Suppressor macrophage (primary cell): Measurements from ENCODE around the gene LEPR.
A peak's percentile ranks its signal among the peaks of the same experiment; 100 is the strongest.

Source experiments
- DNase-seq, 4 experiments: peaks; one replicate each; pipeline ENCODE4 v3.0.0-alpha.2; 2020 to 2022

The LEPR gene

GRCh38 chr1:65412984-65413375 lies 7.5 kb upstream of the LEPR start:
- DNase-seq, result no peak

GRCh38 chr1:65414538-65414937 lies 5.9 kb upstream of the LEPR start:
- DNase-seq, result no peak

GRCh38 chr1:65416767-65417166 lies 3.7 kb upstream of the LEPR start:
- DNase-seq, result no peak

- DNase-seq, result no peak
Observed at GRCh38 chr1:65417729-65418128, 2.7 kb upstream of the LEPR start.

- DNase-seq, result no peak
Observed at GRCh38 chr1:65418522-65419185, 1.8 kb upstream of the LEPR start.

GRCh38 chr1:65419681-65420589 lies 533 bp upstream of the LEPR start:
- peak; percentile 99 for DNase-seq

- DNase-seq, result peak; percentile 34 to 88 (median 67)
Observed at GRCh38 chr1:65421351-65422025, 1.0 kb downstream of the LEPR start.

- peak in 3 of 4 experiments; percentile 9 to 19 (median 10) for DNase-seq
Observed at GRCh38 chr1:65422241-65423203, 2.1 kb downstream of the LEPR start.

GRCh38 chr1:65423884-65424572 lies 3.6 kb downstream of the LEPR start:
- peak; percentile 52 to 83 (median 70) for DNase-seq

- peak in 3 of 4 experiments; percentile 26 to 51 (median 50) for DNase-seq
Observed at GRCh38 chr1:65424573-65424889, 4.1 kb downstream of the LEPR start.

- DNase-seq, result no peak
Observed at GRCh38 chr1:65425006-65425405, 4.5 kb downstream of the LEPR start.

GRCh38 chr1:65425697-65426096 lies 5.2 kb downstream of the LEPR start:
- DNase-seq, result no peak

GRCh38 chr1:65429078-65429477 lies 8.6 kb downstream of the LEPR start:
- no peak for DNase-seq

- peak; percentile 45 to 72 (median 59) for DNase-seq
Observed at GRCh38 chr1:65429806-65430205, 9.3 kb downstream of the LEPR start.

GRCh38 chr1:65431111-65431705 lies 10.7 kb downstream of the LEPR start:
- DNase-seq, result peak; percentile 30 to 61 (median 42)

GRCh38 chr1:65432918-65433317 lies 12.4 kb downstream of the LEPR start:
- no peak for DNase-seq

- no peak for DNase-seq
Observed at GRCh38 chr1:65434255-65434654, 13.8 kb downstream of the LEPR start.

GRCh38 chr1:65434760-65435159 lies 14.3 kb downstream of the LEPR start:
- no peak for DNase-seq

- no peak for DNase-seq
Observed at GRCh38 chr1:65435987-65436386, 15.5 kb downstream of the LEPR start.

GRCh38 chr1:65437616-65438015 lies 17.1 kb downstream of the LEPR start:
- no peak for DNase-seq

- DNase-seq, result peak in 3 of 4 experiments; percentile 14 to 41 (median 30)
Observed at GRCh38 chr1:65440322-65440900, 19.9 kb downstream of the LEPR start.
